Measurements from ENCODE around the gene GZF1. TPM values are rescaled to one million over a fixed set of nuclear protein-coding genes. Genes with fewer than 3 reads are reported as not detected.

The GZF1 gene
- total RNA-seq, result 19.6 and 33.2 TPM in 2 replicates

DNA sequence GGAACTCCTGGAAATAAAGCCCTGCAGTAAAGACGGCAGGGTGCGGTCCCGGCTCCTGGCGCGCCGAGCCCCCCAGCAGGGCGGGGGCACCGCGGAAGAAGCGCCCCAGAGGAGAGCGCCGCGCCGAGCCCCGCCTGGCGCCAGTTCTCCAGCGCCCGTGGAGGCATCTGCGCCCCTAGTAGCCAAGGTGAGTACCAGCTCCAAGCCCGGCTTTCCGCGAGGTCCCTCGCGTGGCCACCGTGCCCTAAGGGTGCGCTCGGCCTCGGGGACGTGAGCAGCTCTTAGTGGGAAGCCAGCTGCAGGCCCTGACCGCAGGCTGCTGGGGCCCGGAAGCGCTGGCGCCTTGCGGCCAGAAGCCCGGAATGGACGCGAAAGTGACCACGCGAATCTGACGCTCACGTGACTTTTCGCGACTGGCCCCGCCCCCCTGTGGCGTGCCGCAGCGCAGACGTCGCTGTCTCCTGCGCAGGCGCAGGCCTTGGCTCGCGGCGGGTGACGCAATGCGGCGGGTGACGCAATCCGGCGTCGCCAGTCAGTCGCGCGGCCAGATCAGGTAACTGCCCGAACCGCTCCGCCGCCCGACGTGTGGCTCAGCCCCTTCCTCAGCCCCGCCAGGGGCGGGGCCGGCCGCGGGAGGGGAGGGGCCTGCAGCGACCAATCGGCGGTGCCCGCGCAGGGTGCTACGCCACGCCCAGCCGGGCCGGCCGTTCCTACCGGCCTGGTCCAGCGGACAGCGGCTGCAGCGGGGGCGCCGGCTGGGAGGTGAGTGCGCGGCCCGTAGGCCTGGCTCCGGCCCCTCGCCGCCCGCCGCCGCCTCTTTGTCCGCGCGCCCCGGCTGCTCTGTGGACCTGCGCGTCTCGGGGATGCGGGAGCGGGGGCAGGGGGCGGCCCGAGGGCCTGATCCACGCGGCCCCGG is at the start of gene GZF1:
Gene GZF1 (plus strand): TSS at position 707 of the 916 bp plus-strand sequence. CDS start 2,202 bp downstream, outside the sequence.

DNA sequence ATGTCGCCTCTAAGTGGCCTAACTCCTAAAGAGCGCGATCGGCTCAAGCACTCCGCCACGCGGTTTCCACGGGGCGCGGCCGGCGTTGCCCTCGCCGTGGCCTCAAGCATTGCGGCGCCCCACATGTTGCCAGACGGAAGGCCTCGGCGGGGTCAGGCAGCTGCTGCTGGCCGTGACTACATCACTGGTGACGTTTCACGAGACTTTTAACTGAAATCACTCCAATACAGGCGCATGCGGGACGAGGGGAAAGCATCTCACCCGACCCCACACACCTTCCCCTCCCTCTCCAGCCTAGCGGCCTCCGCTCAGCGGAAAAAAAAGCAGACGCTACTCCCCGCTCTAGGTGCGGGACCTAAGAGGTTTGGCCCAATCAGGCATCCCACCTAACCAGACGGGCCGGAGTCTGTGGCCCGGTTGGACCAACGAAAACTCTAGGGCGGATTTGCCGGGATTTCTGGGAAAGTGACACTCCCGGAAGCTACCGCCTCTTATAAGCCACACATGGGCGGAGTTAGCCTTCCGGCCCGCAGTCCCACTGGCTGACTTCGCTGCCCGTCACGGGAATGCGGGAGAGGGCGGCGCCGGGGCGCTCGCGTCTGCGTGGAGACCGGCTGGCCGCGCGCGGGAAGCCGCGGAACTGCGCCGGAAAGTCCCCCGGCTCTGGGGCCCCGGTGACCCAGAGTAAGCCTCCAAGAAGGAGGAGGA is 11.6 kb upstream of the GZF1 start, which contains the start of gene NXT1:
Gene NXT1 (plus strand): TSS at position 596 of the 708 bp plus-strand sequence. CDS start 3,251 bp downstream, outside the sequence.

GRCh38 chr20:23420943-23421931 is 59.3 kb downstream of the GZF1 start, which contains the start of gene NAPB:
TSS of gene NAPB (minus strand) at chr20:23421488. CDS start at chr20:23421402, 86 bp downstream.

Other genes starting within 250 kb of the GZF1 start
- 22.5 and 24.2 TPM in 2 replicates for gene NXT1, start 11.4 kb upstream of the GZF1 start, total RNA-seq
- gene NAPB, start 59.3 kb downstream of the GZF1 start, total RNA-seq, result 5.0 and 13.2 TPM in 2 replicates
- not detected in 2 replicates for gene CSTL1, start 77.5 kb downstream of the GZF1 start, total RNA-seq
- not detected in 2 replicates for gene CST11, start 90.7 kb downstream of the GZF1 start, total RNA-seq
- not detected in 2 replicates for gene CST8, start 128.9 kb downstream of the GZF1 start, total RNA-seq
- gene CST9L, start 206.3 kb downstream of the GZF1 start, total RNA-seq, result not detected in 2 replicates
- gene CST9, start 243.7 kb downstream of the GZF1 start, total RNA-seq, result not detected in 2 replicates

Measured in bladder microvascular endothelial cell (primary cell).